Common myeloid progenitor, CD34-positive (primary cell): ENCODE data around the gene SMC5. TPM values are rescaled to one million over a fixed set of nuclear protein-coding genes. Genes with fewer than 3 reads are reported as not detected.
A peak's percentile ranks its signal among the peaks of the same experiment; 100 is the strongest.

Source experiments
- CTCF ChIA-PET: fragments of 350-600 bp; sonication (Branson Sonifier 250); formaldehyde crosslinking; loops from one replicate; lab custom pipeline; 2021; ENCODE audit warnings: antibody characterized with exemption; lab: Charles Lee
- POLR2A ChIA-PET: fragments of 350-600 bp; sonication (Branson Sonifier 250); formaldehyde crosslinking; loops from one replicate; lab custom pipeline; 2021; ENCODE audit warnings: antibody characterized with exemption; lab: Charles Lee
- DNase-seq, 3 donors: peaks; one replicate each; pipeline versions ENCODE4 v3.0.0 to v3.0.0-alpha.2; 2013
- H3K27ac ChIP-seq, 2 experiments: 1 replicate in 1 of 2; 2 replicates in 1 of 2; pipeline ENCODE4 v1.7.0; 2013; ENCODE audit warnings: inconsistent platforms in 2 of 2, low read length in 2 of 2, mild to moderate bottlenecking in 2 of 2, low read depth in 1 of 2, moderate library complexity in 1 of 2; ENCODE audit not compliant: severe bottlenecking in 2 of 2, insufficient read depth in 1 of 2, poor library complexity in 1 of 2
- H3K27me3 ChIP-seq, 5 experiments: replicated peaks in 2 of 5; 1 replicate in 3 of 5; 2 replicates in 2 of 5; pipeline versions ENCODE4 v1.6.1 to v1.7.0; 2013; ENCODE audit warnings: low read length in 4 of 5, mild to moderate bottlenecking in 2 of 5, moderate library complexity in 2 of 5, inconsistent platforms in 1 of 5; ENCODE audit not compliant: insufficient read depth in 5 of 5, control insufficient read depth in 4 of 5
- H3K36me3 ChIP-seq, 4 experiments: 1 replicate in 2 of 4; 2 replicates in 2 of 4; pipeline versions ENCODE4 v1.6.1 to v1.7.0; 2013; ENCODE audit warnings: low read length in 3 of 4, control low read depth in 1 of 4, mild to moderate bottlenecking in 1 of 4; ENCODE audit not compliant: control insufficient read depth in 4 of 4, insufficient read depth in 4 of 4
- H3K4me1 ChIP-seq, 4 experiments: 1 replicate in 3 of 4; 2 replicates in 1 of 4; pipeline versions ENCODE4 v1.6.1 to v1.7.1; 2013; ENCODE audit warnings: low read length in 3 of 4, mild to moderate bottlenecking in 3 of 4, control low read depth in 1 of 4, inconsistent platforms in 1 of 4, moderate library complexity in 1 of 4; ENCODE audit not compliant: control insufficient read depth in 4 of 4, insufficient read depth in 4 of 4; ENCODE audit errors: control extremely low read depth in 1 of 4
- H3K4me3 ChIP-seq, 7 experiments: 1 replicate in 4 of 7; 2 replicates in 3 of 7; pipeline versions ENCODE4 v1.5.1 to v1.7.0; 2013; ENCODE audit warnings: mild to moderate bottlenecking in 7 of 7, low read length in 6 of 7, moderate library complexity in 6 of 7, inconsistent platforms in 2 of 7, low read depth in 2 of 7, control low read depth in 1 of 7; ENCODE audit not compliant: insufficient read depth in 4 of 7, control insufficient read depth in 1 of 7; ENCODE audit errors: extremely low read depth in 1 of 7
- H3K9me3 ChIP-seq, 5 experiments: 1 replicate in 4 of 5; 2 replicates in 1 of 5; pipeline versions ENCODE4 v1.6.1 to v1.7.1; 2013; ENCODE audit warnings: low read length in 4 of 5, mild to moderate bottlenecking in 2 of 5, inconsistent platforms in 1 of 5, low read depth in 1 of 5, moderate library complexity in 1 of 5; ENCODE audit not compliant: control insufficient read depth in 4 of 5, insufficient read depth in 2 of 5; ENCODE audit errors: control extremely low read depth in 1 of 5
- WGBS: methylation state at CpG from one replicate; pipeline ENCODE4 v1.1.5; 2013; ENCODE audit not compliant: insufficient coverage; 5-methylcytosine and 5-hydroxymethylcytosine counted together
- polyA plus RNA-seq: library from polyadenylated mRNA; unstranded; fragments of 120-200 nt; gene quantifications from one replicate; pipeline ENCODE4 v1.2.1, GENCODE V29; 2013

The SMC5 gene
- 46.2 TPM for polyA plus RNA-seq

- WGBS = under 1% methylated on average over 69 of the region's 75 CpGs
- Histone ChIP-seq H3K4me1 (peaks cover 6 to 52% (median 31%) of the 10 kb centered on the region in 4 experiments), H3K36me3 (peaks cover 4 to 30% (median 9%) of the 10 kb centered on the region in 4 experiments), H3K27me3 (no peaks in the 10 kb centered on the region), H3K9me3 (no peaks in the 10 kb centered on the region), H3K27ac (peak within 1 kb of the TSS; percentile 86 to 95), H3K4me3 (peak within 1 kb of the TSS; percentile 82 to 96 (median 91))
- CTCF ChIA-PET = no interaction called here
- peak; percentile 89 to 95 (median 92) for DNase-seq
- POLR2A ChIA-PET = no interaction called here
Measured at GRCh38 chr9:70258692-70259511, at the start of gene SMC5. SMC5 (plus strand) TSS chr9:70258978; CDS start chr9:70259079, 101 bp downstream.

GRCh38 chr9:70217029-70217428, 41.7 kb upstream of the SMC5 start:
- peaks cover 0 to 31% (median 2%) of the 10 kb centered on the region in 4 experiments for H3K36me3 ChIP-seq
- H3K9me3 ChIP-seq = peaks cover 0 to 29% (median 3%) of the 10 kb centered on the region in 5 experiments
- no peak for DNase-seq
- WGBS = 97% methylated on average over 15 of the region's 16 CpGs
- no peak overlapping the region for H3K4me3 ChIP-seq
- no peaks in the 10 kb centered on the region for H3K4me1 ChIP-seq
- POLR2A ChIA-PET = no interaction called here
- CTCF ChIA-PET = no interaction called here
- H3K27ac ChIP-seq = no peak overlapping the region
- no peaks in the 10 kb centered on the region for H3K27me3 ChIP-seq

- no CpG with 5 or more reads among the region's 1 CpG for WGBS
- no peak overlapping the region for H3K4me3 ChIP-seq
- H3K9me3 ChIP-seq = peaks cover 0 to 16% (median 0%) of the 10 kb centered on the region in 5 experiments
- H3K4me1 ChIP-seq = no peaks in the 10 kb centered on the region
- no peak overlapping the region for H3K27ac ChIP-seq
- H3K36me3 ChIP-seq = peaks cover 0 to 20% (median 2%) of the 10 kb centered on the region in 4 experiments
- DNase-seq = no peak
- POLR2A ChIA-PET = no interaction called here
- no peaks in the 10 kb centered on the region for H3K27me3 ChIP-seq
- CTCF ChIA-PET = no interaction called here
Measured at GRCh38 chr9:70218767-70219166, 40.0 kb upstream of the SMC5 start.

- 100% methylated on average over 1 of the region's 2 CpGs for WGBS
- POLR2A ChIA-PET = no interaction called here
- no peaks in the 10 kb centered on the region for H3K4me1 ChIP-seq
Measured at GRCh38 chr9:70220216-70220615, 38.6 kb upstream of the SMC5 start.

GRCh38 chr9:70222354-70222753, 36.4 kb upstream of the SMC5 start:
- H3K36me3 ChIP-seq = peaks cover 0 to 22% (median 0%) of the 10 kb centered on the region in 4 experiments
- H3K4me1 ChIP-seq = no peaks in the 10 kb centered on the region
- H3K9me3 ChIP-seq = peaks cover 0 to 10% (median 0%) of the 10 kb centered on the region in 5 experiments
- H3K27ac ChIP-seq = no peak overlapping the region
- DNase-seq = no peak
- H3K4me3 ChIP-seq = no peak overlapping the region
- no peaks in the 10 kb centered on the region for H3K27me3 ChIP-seq
- CTCF ChIA-PET = no interaction called here
- WGBS = no CpG with 5 or more reads among the region's 1 CpG
- POLR2A ChIA-PET = no interaction called here

More at GRCh38 chr9:70220216-70220615, 38.6 kb upstream of the SMC5 start:
- Histone ChIP-seq H3K4me3 (no peak overlapping the region), H3K36me3 (peaks cover 0 to 25% (median 0%) of the 10 kb centered on the region in 4 experiments), H3K9me3 (peaks cover 0 to 12% (median 0%) of the 10 kb centered on the region in 5 experiments), H3K27ac (no peak overlapping the region), H3K27me3 (no peaks in the 10 kb centered on the region)
- CTCF ChIA-PET = interaction anchor here (0.6 kb wide), 1 partner anchor 77 kb away, joined by 3 read pairs; no protein-coding TSS in a partner anchor
- DNase-seq = no peak

GRCh38 chr9:70228118-70228517, 30.7 kb upstream of the SMC5 start:
- H3K9me3 ChIP-seq = peaks cover 0 to 10% (median 0%) of the 10 kb centered on the region in 5 experiments
- 100% methylated on average over 2 of the region's 2 CpGs for WGBS
- no peak overlapping the region for H3K27ac ChIP-seq
- no peaks in the 10 kb centered on the region for H3K4me1 ChIP-seq
- H3K4me3 ChIP-seq = no peak overlapping the region
- ChIA-PET CTCF (no interaction called here), POLR2A (no interaction called here)
- no peaks in the 10 kb centered on the region for H3K27me3 ChIP-seq
- DNase-seq = no peak
- H3K36me3 ChIP-seq = peaks cover 0 to 13% (median 0%) of the 10 kb centered on the region in 4 experiments

GRCh38 chr9:70228611-70229010, 30.2 kb upstream of the SMC5 start:
- no peak for DNase-seq
- Histone ChIP-seq H3K4me3 (no peak overlapping the region), H3K27ac (no peak overlapping the region), H3K4me1 (no peaks in the 10 kb centered on the region), H3K36me3 (peaks cover 0 to 13% (median 0%) of the 10 kb centered on the region in 4 experiments), H3K9me3 (peaks cover 0 to 10% (median 0%) of the 10 kb centered on the region in 5 experiments), H3K27me3 (no peaks in the 10 kb centered on the region)
- no CpG with 5 or more reads among the region's 2 CpGs for WGBS
- ChIA-PET CTCF (no interaction called here), POLR2A (interaction anchor here (0.5 kb wide), 1 partner anchor 256 kb away, joined by 3 read pairs; no protein-coding TSS in a partner anchor)
